Retinal pigment epithelial cell (primary cell): Measurements from ENCODE around the gene VWA8.
"Not testable (repeated sequence)": the region's sequence is repeated elsewhere in the genome, so short reads cannot be mapped to it uniquely, and the experiment has no call there.

Experiments
- DNase-seq: peaks from one replicate; pipeline ENCODE4 v3.0.0-alpha.2; 2010; ENCODE audit warnings: low read depth
- H3K4me3 ChIP-seq: 2 replicates; pipeline ENCODE4 v1.5.1; 2011; ENCODE audit warnings: mild to moderate bottlenecking, low read length, control low read depth, moderate library complexity
- CTCF ChIP-seq: conservative IDR thresholded peaks from 2 replicates; pipeline ENCODE4 v1.5.1; 2011; ENCODE audit warnings: low read depth, low read length, control low read depth, inconsistent platforms

The VWA8 gene

GRCh38 chr13:41641961-41642360 is 318.9 kb downstream of the VWA8 start:
- no peak for TF ChIP-seq CTCF

GRCh38 chr13:41641429-41641828 is 319.5 kb downstream of the VWA8 start:
- H3K4me3 ChIP-seq = no peak overlapping the region
- no peak for DNase-seq
- TF ChIP-seq CTCF = no peak

More at GRCh38 chr13:41641961-41642360, 318.9 kb downstream of the VWA8 start:
- no peak for DNase-seq
- no peak overlapping the region for H3K4me3 ChIP-seq

GRCh38 chr13:41639955-41640780 is 320.7 kb downstream of the VWA8 start:
- H3K4me3 ChIP-seq = no peak overlapping the region
- no peak for DNase-seq
- no peak for TF ChIP-seq CTCF

- no peak overlapping the region for H3K4me3 ChIP-seq
- no peak for TF ChIP-seq CTCF
- no peak for DNase-seq
These were observed 321.5 kb downstream of the VWA8 start for GRCh38 chr13:41639237-41639904.

- TF ChIP-seq CTCF = no peak
- no peak overlapping the region for H3K4me3 ChIP-seq
- no peak for DNase-seq
These were observed 323.3 kb downstream of the VWA8 start for GRCh38 chr13:41637586-41637985.

- not testable (repeated sequence) for H3K4me3 ChIP-seq, DNase-seq
These were observed 323.9 kb downstream of the VWA8 start for GRCh38 chr13:41637032-41637431.

- H3K4me3 ChIP-seq, DNase-seq: not testable (repeated sequence)
These were observed 324.3 kb downstream of the VWA8 start for GRCh38 chr13:41636590-41636989.

GRCh38 chr13:41634407-41634806 is 326.5 kb downstream of the VWA8 start:
- DNase-seq = no peak
- TF ChIP-seq CTCF = no peak
- H3K4me3 ChIP-seq = no peak overlapping the region
